Measurements from ENCODE around the gene DTNBP1.
"Not testable (repeated sequence)": the region's sequence is repeated elsewhere in the genome, so short reads cannot be mapped to it uniquely, and the experiment has no call there.

The DTNBP1 gene

DNA sequence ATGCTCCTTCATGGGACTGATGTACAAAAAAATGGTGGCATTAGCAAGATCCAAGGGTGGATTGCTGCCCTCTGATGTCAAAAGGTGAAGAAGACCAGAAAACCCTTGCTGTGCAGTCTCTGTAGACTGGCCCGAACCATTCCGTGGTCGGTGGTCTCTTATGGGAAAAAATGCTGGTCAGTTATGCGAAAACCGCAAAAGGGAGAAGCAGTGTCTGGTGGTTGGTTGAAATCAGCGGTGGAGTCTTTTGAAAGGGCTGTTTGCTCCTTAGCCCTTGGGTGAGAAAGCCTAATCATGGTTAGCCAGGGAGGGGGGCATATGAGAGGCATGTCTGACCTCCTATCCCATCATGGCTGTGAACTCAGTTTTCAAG, 108.1 kb downstream of the DTNBP1 start:
- no peak for DNase-seq

DNA sequence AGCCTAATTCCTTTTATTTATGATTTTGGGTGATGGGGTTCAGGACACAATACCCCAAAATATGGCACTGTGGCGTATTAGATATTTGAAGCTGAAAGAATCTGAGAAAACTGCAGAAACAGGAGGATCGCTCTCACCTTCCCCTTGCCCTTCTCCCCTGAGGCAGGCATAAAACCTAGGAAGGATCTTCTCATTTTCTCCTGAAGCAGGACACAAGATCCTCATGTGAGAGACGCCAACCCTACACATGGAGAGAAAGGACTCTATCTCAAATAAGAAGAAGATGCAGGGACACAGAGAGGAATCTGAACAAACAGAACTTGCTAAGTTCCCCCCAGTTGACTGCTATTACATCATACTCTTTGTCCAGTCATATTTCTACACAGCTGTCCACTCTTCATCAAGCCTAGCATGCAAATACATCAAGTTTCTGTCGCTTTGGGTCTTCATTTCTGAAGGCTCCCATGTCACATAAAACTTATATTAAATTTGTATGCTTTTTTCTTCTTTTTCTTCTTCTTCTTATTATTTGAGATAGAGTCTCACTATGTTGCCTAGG, 109.0 kb downstream of the DTNBP1 start:
- DNase-seq: no peak

DNA sequence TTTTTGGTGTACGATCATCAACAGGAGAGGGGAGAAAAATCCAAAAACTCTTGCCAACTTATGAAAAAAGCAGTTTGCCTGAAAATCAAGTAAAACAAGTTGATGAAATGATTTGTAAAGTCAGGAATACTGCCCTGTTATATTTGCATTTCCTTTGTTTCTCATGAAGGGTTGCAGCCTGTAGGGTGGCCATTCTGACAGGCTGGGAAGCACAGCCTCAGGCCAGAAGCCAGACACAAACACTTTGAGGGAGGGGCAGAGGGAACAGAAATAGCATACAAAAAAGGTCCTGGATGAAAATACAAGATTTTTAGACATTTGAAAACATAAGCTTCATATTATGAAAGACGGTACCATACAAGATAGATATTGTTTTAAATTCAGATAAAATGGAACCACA, 109.8 kb downstream of the DTNBP1 start:
- no peak for DNase-seq

DNA sequence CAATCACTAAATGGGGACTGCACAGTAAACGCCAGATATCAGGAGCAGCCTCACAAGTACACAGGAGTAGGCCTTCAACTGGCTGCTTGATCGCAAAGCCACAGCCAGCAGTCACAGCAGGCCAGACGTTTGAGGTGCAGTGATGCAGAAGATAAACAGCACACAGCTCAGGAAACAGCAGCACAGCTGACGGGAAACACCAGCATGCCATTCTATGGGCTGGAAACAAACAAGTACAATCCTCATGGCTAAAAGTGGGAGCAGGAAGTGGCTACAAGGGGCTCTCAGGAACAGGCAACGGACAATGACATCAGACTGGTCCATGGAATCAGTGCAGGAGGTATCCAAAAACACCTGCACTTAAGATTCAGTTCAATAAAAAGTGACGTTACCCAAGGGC, 111.0 kb downstream of the DTNBP1 start:
- no peak for DNase-seq

DNA sequence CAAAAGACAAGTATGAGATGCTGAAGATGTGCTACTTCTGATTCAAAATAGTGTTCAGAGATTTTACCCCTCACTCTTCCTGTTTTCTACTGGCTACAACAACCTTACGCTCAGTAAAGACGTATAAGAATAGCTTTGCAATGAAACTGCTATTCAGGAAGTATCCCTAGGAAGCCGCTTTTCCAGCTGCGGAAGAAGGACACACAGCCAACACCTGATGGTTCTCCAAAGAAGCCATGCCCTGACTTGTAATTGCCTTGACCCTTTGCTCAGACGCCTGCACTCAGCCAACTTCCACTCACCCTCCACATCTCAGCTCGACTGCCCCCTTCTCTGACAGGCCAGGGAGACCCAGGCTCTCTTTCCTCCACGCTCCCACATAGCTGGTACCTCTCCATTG, 111.6 kb downstream of the DTNBP1 start:
- DNase-seq: no peak

DNA sequence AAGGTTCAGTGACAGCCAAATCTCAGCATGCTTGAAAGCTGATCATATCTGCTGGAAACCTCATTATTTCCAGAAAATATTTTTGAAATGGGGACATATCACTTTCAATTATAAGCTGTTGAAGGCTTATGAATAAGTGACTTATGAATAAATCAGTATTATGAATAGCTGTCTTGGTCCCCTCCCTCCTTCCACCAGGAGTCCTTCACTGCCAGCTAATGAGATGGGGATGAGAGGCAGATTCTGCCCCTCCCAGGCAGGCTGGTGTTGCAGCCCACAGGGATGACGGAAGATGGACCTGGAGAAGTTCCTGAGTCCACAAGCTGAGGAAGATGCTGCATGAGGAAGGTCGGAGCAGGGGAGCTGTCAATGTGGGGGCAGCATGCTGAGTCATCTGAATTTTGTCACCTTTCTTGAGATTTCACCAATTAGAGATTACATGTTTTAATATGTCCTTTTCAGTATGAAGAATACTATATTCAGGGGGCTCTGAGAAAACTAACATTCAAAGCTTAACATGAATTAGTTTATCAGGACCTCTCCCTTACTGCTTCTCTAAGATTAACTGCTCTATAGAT, 112.2 kb downstream of the DTNBP1 start:
- DNase-seq: no peak

DNA sequence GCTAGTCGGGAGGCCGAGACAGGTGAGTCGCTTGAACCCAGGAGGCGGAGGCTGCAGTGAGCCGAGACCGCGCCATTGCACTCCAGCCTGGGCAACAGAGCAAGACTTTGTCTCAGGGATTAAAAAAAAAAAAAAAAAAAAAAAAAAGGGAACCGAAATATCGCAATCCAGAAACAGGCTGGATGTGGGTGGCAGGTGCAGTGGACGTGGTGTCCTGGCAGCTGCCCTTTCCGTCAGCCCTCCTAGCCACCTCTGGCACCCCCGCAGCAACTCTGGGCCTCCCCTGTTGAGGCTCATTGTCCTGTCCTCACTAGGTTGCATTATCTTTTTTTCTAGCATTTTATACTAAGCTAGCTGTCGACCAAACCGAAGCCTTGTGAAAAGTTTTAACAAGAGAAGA, 113.5 kb downstream of the DTNBP1 start:
- no peak for DNase-seq

DNA sequence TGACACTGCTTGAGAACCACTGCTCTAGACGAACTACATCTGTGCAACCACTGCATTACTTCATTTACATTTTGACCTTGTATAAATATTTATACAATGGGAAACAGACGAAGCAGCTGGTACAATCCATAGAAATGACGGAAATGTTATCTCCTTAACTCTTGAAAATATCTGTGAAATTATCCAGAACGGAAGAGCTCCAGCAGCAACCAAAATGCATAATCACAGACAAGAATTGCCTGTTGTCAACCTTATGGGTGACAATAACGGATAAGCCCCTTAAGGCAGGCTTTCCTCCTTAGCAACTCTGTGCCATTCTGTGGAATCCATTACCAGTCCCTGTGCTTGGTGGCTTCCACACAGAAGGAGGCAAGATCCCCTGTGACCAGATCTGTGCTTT, 115.4 kb downstream of the DTNBP1 start:
- no peak for DNase-seq

DNA sequence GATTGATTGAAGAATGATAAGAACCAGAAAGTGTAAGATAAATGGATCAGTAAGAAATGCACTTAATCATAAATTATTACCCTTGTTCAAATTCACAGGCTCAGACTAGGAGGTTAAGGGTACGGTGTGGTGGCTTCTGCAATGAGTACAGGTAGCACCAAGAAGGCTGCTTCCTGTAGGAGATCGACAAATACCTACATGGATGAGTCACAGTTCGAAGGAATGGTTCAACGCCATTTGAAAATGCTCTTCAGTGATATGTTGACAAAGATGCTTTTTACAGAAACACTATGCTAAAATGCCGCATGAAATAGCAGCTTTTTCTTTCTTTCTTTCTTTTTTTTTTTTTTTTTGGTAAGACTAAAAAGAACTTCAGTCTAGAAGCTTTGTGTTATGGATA, 116.2 kb downstream of the DTNBP1 start:
- no peak for DNase-seq

DNA sequence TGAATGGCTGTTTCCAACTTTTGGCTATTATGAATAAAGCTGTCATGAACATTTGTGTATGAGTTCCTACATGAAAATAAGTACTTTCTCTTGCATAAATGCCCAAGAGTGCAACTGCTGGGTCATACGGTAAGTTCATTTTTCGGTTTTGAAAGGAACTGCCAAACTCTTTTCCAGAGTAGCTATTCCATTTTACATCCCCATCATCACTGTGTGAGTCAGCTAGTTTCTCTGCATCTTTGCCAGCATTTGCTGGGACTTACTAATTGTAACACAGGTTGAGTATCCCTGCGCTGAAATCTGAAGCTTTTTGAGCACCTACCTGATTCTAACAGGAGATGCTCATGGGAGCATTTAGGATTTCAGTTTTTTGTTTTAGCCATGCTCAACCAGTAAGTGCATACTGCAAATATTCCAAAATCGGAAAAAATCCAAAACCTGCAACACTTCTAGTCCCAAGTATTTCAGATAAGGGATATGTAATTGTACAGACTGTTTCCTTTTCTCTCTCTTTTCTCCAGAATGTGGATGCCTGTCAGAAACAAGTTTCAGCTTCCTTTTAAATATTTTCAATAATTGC, 118.4 kb downstream of the DTNBP1 start:
- DNase-seq: no peak

DNA sequence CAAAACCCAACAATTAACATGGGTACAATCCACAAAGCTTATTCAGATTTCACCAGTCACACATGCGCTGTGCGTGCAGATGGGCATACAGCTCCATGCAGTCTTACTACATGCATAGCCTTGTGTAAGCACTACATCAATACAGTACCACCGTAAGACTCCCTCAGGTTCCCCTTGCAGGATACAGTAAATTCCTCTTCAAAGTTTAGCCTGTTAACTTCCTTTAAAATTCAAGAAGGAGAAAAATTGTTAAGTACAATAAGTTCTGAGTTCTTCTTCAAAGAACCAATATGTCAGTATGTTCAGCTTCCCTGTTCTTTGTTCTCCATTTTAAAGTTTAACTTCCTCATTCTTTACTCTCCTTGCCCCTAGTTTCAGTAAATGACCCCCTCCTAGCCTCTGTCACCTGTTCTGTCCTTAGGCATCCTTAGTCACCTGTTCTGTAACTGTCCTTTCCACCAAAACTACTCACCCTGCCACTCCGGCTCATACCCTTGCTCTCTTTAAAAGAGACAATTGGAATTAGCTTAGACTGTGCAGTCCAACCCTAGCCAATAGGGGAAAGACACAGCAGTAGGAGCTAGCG, 119.4 kb downstream of the DTNBP1 start:
- DNase-seq: not testable (repeated sequence)

DNA sequence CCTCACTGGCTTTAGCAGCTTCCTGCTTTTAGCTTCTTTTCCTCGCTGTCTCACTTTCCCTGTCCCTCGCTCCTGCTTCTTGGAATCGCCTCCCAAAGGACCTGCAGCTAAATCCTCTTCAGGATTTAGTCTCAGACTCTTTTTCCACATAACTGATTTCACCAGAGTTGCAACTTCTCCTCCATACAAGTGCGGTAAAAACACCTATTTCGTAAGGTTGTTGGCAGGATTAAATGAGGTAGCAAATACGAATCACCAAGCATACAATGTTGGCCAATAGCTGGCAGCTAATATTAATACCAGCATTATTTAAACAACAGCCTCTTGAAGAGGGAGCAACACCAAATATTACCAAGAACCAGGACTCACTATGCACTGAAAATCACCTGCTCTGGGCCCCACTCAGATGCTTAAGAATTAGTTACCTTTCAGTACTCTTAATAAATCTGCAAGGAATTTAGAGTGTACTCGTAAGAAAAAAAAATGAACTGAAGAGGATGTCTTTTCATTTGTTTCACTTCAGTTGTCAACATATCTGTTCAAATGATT, 123.0 kb downstream of the DTNBP1 start:
- no peak for DNase-seq

DNA sequence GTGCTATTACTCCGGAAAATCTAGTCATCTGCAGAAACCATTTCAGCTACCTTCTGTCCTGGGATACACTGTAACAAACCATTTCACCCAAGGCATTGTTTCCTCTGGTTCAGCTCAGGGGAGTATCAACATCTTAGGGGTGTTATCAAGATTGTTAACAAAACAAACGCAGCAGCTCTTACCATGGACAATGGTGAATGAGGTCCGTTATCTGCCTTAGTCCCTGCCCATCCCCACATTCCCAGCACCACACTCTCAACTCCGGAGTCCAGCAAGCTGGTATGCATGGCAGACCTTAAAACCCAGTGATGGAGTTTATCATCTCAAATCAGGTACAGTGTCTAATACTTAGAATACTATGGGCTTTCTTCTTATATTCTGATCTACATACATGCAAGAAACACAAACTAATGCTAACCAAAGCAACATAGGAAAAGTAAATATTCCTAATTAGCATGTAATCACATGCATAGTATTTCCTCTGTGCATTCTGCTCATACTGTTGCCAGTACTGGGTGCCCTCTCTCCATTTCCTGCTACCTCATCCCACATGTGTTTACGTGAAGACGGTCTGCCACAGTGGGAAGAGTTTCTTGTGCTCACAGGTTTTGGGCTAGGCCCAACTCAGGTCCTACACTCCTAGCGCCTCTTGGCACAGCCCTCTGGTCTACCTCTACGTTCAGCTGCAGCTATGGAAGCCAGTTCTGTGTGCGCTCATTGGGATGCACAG, 123.9 kb downstream of the DTNBP1 start:
- DNase-seq: no peak

DNA sequence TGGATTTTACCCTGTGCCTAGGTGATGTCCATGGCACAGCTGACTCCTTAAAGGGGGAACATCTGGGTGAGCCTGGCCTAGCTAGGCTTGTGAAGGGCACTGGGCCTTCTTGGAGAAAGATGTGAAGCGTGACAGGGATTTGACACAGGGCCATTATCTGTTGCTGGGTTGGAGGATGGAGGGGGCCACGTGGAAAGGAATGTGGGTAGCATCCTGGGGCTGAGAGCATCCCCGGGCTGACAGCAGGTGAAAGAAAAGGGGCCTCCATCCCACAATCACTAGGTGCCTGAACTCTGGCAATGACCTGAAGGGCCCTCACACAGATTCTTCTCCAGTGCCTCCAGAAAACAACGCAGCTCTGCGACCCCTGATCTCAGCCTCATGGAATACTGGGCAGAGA, 124.7 kb downstream of the DTNBP1 start:
- no peak for DNase-seq

DNA sequence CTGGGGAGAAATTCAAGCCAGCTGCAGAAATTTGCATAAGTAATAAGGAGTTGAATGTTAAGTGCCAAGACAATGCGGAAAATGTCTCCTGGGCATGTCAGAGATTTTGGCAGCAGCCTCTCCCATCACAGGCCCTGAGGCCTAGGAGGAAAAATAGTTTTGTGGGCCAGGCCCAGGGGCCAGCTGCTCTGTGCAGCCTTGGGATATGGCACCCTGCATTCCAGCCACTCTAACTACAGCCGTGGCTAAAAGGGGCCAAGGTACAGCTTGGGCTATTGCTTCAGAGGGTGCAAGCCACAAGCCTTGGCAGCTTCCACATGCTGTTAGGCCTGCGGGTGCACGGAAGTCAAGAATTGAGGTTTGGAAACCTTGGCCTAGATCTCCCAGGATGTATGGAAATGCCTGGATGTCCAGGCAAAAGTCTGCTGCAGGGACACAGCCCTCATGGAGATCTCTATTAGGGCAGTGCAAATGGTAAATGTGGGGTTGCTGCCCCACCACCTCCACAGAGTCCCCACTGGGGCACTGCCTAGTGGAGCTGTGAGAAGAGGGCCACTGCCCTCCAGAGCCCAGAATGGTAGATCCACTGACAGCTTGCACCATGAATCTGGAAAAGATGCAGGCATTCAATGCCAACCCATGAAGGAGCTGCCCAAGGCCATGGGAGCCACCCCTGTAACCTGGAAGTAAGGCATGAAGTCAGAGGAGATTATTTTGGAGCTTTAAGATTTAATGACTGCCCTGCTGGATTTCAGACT, 126.5 kb downstream of the DTNBP1 start:
- no peak for DNase-seq

DNA sequence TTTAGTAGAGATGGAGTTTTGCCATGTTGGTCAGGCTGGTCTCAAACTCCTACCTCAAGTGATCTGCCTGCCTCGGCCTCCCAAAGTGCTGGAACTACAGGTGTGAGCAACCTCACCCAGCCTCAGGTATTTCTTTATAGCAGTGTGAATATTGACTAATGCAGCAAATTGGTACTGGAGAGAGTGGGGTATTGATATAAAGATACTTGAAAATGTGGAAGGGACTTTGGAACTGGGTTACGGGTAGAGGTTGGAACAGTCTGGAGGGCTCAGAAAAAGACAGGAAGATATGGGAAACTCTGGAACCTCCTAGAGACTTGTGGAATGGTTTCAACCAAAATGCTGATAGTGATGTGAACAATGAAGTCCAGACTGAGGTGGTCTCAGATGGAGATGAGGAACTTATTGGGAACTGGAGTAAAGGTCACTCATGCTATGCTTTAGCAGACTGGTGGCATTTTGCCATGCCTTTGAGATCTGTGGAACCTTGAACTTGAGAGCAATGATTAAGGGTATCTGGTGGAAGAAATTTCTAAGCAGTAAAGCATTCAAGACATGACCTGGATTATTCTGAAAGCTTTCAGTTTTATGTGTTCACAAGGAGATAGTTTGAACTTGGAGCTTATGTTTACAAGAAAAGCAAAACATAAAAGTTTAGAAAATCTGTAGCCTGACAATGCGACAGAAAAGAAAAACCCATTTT, 127.2 kb downstream of the DTNBP1 start:
- no peak for DNase-seq

DNA sequence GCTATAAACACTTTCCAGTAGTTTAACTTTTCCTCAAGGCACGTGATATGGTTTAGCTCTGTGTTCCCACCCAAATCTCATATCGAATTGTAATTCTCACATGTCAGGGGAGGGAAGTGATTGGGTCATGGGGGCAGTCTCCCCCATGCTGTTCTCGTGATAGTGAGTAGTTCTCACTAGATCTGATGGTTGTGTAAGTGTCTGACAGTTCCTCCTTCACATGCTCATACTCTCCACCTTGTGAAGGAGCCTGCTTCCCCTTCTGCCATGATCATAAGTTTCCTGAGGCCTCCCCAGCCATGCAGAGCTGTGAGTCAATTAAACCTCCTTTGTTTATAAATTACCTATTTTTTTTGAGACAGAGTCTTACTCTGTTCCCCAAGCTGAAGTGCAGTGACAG, 127.9 kb downstream of the DTNBP1 start:
- DNase-seq: peak; percentile 54

DNA sequence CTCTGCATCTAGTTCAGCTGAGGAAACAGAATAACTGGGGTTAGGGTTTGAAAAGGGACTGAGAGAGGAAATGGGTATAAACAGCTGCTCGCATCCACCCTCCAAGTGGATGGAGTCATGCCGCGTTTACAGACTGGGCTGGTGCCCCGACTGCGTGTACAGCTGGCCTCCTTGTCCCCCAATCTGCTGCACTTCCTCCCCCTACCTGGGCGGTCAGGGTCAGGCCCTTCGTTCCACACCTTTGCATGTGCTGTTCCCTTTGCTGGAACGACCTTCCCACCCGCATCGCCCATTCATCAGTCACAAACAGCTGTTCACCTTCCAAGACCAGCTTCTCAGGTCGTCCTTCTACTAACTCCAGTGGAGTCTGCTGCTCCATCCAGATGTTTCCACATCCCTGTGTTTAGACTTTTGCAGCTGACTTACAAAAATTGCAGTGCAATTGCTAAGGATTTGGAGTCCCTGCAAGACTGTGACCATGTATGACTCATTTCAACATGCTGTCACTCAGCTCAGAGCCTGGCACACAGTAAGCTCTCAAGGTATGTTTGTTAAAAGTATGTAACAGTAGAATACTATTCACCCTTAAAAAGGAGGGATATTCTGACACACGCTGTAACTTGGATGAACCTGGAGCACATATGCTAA, 129.3 kb downstream of the DTNBP1 start:
- no peak for DNase-seq

DNA sequence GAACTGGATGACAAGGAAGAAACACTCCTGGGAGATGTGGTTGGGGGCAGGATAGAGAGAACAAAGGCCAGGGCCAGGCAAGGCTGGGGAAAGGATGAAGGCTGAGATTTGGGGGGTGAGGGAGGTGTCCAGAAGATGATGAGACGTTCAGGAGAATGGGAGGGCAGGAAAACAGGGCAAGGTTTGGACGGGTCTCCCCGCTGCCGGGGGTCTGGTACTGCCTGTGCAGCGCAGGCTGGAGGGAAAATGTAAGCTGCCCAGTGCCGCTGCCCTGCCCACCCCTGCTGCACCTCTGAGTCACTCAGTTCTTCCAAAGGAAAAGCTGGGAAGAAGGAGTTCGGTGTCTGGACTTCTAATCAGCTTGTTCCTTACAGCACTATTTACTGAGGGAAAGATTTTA, 130.9 kb downstream of the DTNBP1 start:
- DNase-seq: no peak

DNA sequence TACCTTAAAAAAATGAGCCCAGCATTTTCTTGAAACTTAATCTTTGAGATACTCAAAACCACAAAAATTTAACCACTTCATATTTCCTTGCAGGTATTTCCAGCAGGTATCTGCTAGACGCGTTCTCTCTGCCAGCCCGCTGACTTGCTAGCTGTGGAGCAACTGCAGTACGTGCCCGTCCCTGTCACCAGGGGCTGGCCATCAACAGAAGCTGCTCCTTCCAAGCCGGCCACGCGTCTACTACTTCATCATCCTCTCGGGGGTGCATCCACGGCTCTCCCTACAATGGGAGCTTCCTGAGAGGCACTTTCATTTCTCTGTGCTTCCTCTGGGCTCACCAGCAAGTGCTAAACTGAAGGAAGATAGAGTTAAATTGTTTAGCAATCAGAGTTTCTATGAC, 132.4 kb downstream of the DTNBP1 start:
- DNase-seq: no peak

DNA sequence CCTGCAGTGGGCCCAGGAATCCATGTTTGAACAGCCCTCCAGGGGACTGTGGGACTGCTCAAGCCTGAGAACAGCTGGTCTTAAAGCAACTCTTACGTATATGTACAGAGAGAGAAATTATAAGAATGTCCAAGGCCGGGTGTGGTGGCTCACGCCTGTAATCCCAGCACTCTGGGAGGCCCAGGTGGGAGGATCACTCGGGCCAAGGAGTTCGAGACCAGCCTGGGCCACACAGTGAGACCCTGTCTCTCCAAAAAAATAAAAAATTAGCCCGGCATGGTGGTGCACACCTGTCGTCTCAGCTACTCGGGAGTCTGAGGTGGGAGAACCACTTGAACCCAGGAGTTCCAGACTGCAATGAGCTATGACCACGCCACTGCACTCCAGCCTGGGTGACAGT, 134.0 kb downstream of the DTNBP1 start:
- no peak for DNase-seq
